Posterior vena cava (tissue), 2 donors: ENCODE results near the gene VASH1. TPM values are rescaled to one million over a fixed set of nuclear protein-coding genes. Genes with fewer than 3 reads are reported as not detected.
A peak's percentile ranks its signal among the peaks of the same experiment; 100 is the strongest.
"Not testable (repeated sequence)": the region's sequence is repeated elsewhere in the genome, so short reads cannot be mapped to it uniquely, and the experiment has no call there.

Experiments used
- DNase-seq: peaks from one replicate; pipeline ENCODE4 v3.0.0-alpha.2; 2020; ENCODE audit warnings: low spot score
- intact Hi-C, 2 donors: fragments of 100-400 bp; cut with DNase I; formaldehyde crosslinking; loops; one replicate each; pipeline versions ENCODE4 v1.14.1 to v1.14.2; 2022 to 2023
- total RNA-seq, 2 donors: library from RNA; stranded (reverse); fragmentation: NEBNext Ultra II Directional; extraction: Animal tissue kit (Norgen Biotek cat#: 25700); gene quantifications; one replicate each; pipeline ENCODE4 v1.2.1, GENCODE V29; 2021
- donor health status: DM: yes; HTN: yes; CAD: no.
- donor health status: DM: yes; HTN: yes; CAD: no.

VASH1 gene
- total RNA-seq, 2 donors from 2014 or later = 14.9 to 16.1 TPM

DNA sequence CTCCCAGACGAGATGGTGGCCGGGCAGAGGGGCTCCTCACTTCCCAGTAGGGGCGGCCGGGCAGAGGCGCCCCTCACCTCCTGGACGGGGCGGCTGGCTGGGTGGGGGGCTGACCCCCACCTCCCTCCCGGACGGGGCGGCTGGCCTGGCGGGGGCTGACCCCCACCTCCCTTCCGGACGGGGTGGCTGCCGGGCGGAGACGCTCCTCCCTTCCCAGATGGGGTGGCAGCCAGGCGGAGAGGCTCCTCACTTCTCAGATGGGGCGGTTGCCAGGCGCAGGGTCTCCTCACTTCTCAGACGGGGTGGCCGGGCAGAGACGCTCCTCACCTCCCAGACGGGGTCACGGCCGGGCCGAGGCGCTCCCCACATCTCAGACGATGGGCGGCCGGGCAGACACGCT lies 26.8 kb upstream of the VASH1 start:
- intact Hi-C loops, DNase-seq: not testable (repeated sequence)

- intact Hi-C loops = no loop called here
- DNase-seq = no peak
Observed at GRCh38 chr14:76736514-76736913, 24.8 kb upstream of the VASH1 start.

DNA sequence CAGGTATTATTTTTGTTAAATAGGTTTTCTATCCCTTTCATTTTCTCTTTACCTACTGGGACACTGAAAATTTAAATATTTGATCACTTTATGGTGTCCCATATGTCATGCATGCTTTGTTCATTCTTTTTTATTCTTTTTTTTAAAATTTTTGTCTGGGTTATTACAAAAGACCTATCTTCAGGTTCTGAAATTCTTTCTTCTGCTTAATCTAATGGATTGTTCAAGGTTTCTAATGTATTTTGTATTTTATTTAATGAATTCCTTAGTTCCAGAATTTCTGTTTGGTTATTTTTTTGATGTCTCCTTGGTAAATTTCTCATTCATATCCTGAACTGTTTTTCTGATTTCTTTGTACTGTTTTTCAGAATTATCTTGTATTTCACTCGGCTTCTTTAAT lies 20.2 kb upstream of the VASH1 start:
- intact Hi-C loops = no loop called here
- DNase-seq = no peak

DNA sequence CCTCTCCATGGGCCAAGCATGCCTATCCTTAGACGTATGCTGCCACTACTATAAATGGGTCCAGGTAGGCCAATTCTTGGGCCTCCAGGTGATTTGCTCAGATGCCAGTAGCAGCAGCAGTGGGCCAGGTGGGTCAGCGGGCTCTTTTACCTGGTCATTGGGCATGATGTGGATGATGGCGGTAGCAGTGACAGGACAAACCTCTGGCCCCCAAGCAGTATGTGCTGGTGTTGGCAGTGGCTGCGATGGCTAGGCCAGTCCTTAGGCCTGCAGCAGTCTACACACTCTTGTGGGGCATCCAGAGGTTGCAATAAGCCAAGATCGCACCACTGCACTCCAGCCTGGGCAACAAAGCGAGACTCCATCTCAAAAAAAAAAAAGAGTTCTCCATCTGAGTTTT lies 19.1 kb upstream of the VASH1 start:
- no peak for DNase-seq
- intact Hi-C loops = no loop called here

DNA sequence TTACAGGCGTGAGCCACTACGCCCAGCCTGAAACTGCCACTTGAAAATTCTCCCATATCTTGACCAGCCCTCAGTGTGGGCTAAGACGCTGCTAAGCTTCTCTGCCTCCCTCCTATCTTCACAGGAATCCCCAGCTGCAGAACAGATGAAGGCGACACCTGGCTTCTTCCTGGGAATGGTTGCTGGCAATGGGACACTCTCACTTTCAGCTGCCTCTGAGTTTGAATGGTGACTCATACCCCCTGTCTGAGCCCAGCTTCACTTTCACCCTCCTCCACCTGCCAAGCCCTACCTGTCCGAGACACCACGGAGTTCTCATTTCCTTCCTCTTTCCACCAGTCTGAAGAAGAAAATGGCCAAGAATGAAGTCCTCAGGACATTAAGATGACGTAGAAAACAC lies 18.3 kb upstream of the VASH1 start:
- intact Hi-C loops = no loop called here
- no peak for DNase-seq

DNA sequence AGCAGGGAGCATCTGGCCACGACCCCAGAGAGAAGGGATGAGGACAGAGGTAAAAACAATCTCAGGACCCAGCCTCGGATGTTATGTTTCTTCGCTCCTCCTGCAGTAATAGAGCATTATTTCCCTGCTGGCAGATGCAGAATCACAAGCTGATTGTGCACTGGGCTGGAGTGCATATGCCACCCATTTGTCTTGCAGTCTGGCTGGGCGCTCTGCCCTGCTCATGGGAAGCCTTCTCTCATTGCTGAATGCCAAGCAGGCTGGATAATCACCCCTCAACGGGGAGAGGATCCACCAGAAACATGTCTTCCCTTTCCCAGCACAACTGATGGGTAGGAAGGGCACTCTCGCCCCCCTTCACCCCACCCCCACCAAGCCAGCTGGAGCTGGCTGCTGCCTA lies 8.5 kb upstream of the VASH1 start:
- intact Hi-C loops = no loop called here

DNA sequence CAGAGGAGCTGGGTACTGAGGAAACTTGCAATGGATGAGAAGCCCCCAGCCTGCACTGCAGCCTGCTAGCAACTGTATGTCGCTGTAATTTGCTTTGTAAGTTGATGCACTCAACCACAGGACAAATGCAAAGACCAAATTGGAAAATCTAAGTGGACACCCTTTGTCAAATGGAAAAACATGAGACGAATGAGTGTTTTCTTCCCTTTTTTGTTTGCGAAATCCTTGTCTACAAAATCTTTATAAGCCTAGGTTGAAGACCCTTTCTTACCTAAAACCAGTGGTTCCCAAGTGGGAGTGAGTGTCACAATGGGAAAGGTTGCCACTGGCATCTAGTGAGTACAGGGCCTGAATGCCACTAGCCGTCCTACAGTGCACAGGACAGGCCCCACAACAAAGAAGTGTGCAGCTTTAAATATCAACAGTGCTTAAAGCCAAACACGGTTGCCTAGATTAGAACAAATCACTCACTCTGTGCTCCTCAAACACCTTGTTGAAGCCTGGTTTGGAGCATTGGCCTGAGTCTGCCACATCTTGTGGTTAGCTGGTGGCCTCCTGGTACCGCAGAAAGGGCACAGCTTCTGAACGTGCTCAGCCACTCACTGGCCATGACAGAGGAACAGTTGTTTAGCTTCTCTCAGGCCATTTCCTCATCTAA lies 7.6 kb upstream of the VASH1 start:
- DNase-seq = no peak
- intact Hi-C loops = no loop called here

More for the DNA sequence above, 8.5 kb upstream of the VASH1 start:
- no peak for DNase-seq

- intact Hi-C loops = no loop called here
- no peak for DNase-seq
Observed at GRCh38 chr14:76754586-76754985, 6.7 kb upstream of the VASH1 start.

- DNase-seq = no peak
- intact Hi-C loops = no loop called here
Observed at GRCh38 chr14:76755610-76756370, 5.5 kb upstream of the VASH1 start.

DNA sequence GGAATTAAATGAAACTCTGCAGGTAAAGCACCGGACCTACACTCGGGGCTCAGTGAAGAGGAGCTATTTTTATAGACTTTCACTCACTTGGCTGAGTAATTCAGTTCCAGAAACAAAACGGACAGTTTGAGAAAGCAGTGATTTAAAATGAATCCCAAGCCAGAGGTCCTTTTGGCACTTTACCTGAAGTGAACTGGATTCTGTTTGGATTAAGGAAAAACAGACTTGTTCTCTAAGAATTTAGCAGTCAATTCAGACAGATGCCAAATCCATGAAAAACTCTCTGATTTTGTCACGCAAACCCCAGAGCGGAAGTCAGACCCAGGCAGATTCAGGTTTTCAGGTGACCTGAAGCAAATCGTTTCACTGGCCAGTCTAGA lies 4.9 kb upstream of the VASH1 start:
- DNase-seq = no peak
- intact Hi-C loops = no loop called here

GRCh38 chr14:76759589-76759988 lies 1.7 kb upstream of the VASH1 start:
- DNase-seq = no peak
- intact Hi-C loops = no loop called here

DNA sequence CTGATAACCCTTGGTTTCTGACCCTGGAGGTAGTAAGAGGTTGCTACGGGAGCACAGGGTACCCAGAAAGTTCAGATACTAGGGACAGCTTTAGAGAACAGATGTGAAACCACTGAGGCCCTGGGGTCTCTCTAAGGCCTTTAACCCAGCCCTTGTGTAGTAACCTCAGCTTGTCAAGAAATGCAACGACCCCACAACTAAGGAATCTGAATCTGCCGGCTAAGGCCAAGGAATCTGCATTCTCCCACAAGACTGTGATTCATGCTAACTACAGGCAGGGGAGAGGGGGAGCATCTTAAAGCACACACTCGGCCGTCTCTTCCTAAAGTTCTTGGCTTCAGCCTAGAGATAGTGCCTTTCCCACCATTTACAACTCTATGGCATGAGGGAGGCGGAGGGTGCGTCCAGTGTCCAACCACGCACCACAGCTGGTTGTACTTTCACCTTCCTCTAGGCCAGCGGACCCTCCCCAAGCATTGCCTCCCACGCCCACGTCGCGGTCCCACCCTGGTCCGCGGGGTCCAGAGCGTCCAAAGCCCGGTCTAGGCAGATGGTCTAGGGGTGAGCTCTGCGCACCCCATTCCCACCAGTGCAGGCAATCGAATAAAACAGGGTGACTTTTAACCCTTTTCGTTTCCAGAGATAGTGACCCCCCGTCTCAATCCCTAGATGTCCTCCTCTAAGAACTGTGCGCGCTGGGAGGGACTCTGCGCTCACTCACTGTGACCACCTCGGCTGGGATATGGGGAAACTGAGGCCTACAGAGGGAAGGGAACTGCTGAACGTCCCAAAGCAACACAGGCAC lies 735 bp upstream of the VASH1 start:
- no peak for DNase-seq
- intact Hi-C loops = no loop called here

GRCh38 chr14:76761960-76762410 lies 717 bp downstream of the VASH1 start:
- intact Hi-C loops = no loop called here
- no peak for DNase-seq

GRCh38 chr14:76762411-76763095 lies 1.3 kb downstream of the VASH1 start:
- no peak for DNase-seq
- intact Hi-C loops = no loop called here

- no peak for DNase-seq
- intact Hi-C loops = no loop called here
Observed at GRCh38 chr14:76763096-76764041, 2.1 kb downstream of the VASH1 start.

DNA sequence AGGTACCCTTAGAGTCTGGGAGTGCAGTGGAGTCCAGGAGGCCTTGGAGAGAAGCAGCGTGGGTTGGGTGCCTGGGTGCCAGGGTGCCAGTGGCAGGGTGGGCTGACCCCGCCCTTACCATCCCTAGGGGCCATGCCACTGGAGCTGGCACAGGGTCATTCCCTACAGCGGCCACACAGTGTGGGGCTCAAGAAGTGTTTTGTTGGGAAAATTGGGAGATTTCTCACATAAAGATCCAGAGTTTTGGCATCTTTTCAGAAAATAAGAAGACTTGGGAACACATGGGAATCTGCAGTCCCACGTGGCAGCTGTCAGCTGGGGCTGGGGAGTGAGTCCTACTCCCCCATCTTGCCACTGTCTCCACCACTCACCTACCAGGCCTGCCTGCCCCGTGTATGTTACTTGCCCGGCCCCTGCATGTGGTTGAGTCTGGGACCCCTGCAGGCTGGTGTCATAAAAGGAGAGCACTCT lies 4.2 kb downstream of the VASH1 start:
- peak; percentile 62 for DNase-seq
- intact Hi-C loops = no loop called here

GRCh38 chr14:76767681-76768656 lies 6.7 kb downstream of the VASH1 start:
- intact Hi-C loops = no loop called here

More at GRCh38 chr14:76767681-76768656, 6.7 kb downstream of the VASH1 start:
- peak; percentile 88 for DNase-seq
